K562 (cell line): ENCODE results near the gene HPS4. TPM values are rescaled to one million over a fixed set of nuclear protein-coding genes. Genes with fewer than 3 reads are reported as not detected.

Source experiments
- ATAC-seq: fragments of 200-7000 bp; cut with Tn5 transposase; 3 replicates; pipeline ENCODE4 v1.9.1; 2020; ENCODE audit warnings: moderate library complexity
- BruUV-seq: library from RNA; stranded (reverse); fragments of 400-500 nt; replicated peaks from 2 replicates; lab custom pipeline; 2021; lab: Mats Ljungman, UMichigan
- CTCF ChIA-PET: fragments of 300-600 bp; formaldehyde crosslinking; extraction: SDS; loops from one replicate; lab custom pipeline; 2021; ENCODE audit warnings: low intra/inter-chr PET ratio; lab: Yijun Ruan, JAX
- POLR2A ChIA-PET: fragments of 300-600, 350-650 bp; sonication (Branson Sonifier 250); formaldehyde crosslinking; extraction: SDS; loops from one replicate; lab custom pipeline; 2021; ENCODE audit warnings: antibody characterized with exemption, inconsistent platforms; lab: Yijun Ruan, JAX
- DNase-seq, 4 experiments: peaks; one replicate each; pipeline versions ENCODE4 v3.0.0 to v3.0.0-alpha.2; 2011 to 2018; ENCODE audit warnings: low spot score in 3 of 4, mixed read lengths in 3 of 4; ENCODE audit errors: extremely low read depth in 1 of 4
- FAIRE-seq: peaks from 2 replicates; lab custom pipeline; 2011; peaks lifted over from hg19 to GRCh38; lab: Jason Lieb, UNC
- H2AFZ ChIP-seq: 2 replicates; pipeline ENCODE4 v1.6.0; 2011; ENCODE audit warnings: low read depth, low read length, control low read depth, inconsistent platforms
- H3K27ac ChIP-seq: fragments of 200-600 bp; 3 replicates; pipeline ENCODE4 v1.8.0; 2011; ENCODE audit warnings: low read depth, mild to moderate bottlenecking, control low read depth, inconsistent platforms, low read length, moderate library complexity, mixed read lengths; ENCODE audit errors: extremely low read depth
- H3K27me3 ChIP-seq, 2 experiments: fragments of 300-600 bp in 1 of 2; 2 replicates in 1 of 2; 3 replicates in 1 of 2; pipeline versions ENCODE4 v1.6.0 to v1.8.0; 2011; ENCODE audit warnings: inconsistent platforms in 2 of 2, low read length in 2 of 2, mild to moderate bottlenecking in 1 of 2, mixed read lengths in 1 of 2, moderate library complexity in 1 of 2; ENCODE audit not compliant: control insufficient read depth in 2 of 2, insufficient read depth in 2 of 2
- H3K36me3 ChIP-seq: fragments of 300-600 bp; 3 replicates; pipeline ENCODE4 v1.8.0; 2011; ENCODE audit warnings: mild to moderate bottlenecking, low read length, inconsistent platforms; ENCODE audit not compliant: control insufficient read depth, insufficient read depth
- H3K4me1 ChIP-seq, 2 experiments: fragments of 200-600 bp in 1 of 2; replicated peaks in 1 of 2; 2 replicates in 1 of 2; 3 replicates in 1 of 2; pipeline versions ENCODE4 v1.5.1 to v1.8.0; 2011; ENCODE audit warnings: inconsistent platforms in 2 of 2, low read length in 2 of 2, mild to moderate bottlenecking in 1 of 2, mixed read lengths in 1 of 2, moderate library complexity in 1 of 2; ENCODE audit not compliant: control insufficient read depth in 2 of 2, insufficient read depth in 2 of 2
- H3K4me2 ChIP-seq: 2 replicates; pipeline ENCODE4 v1.6.1; 2011; ENCODE audit warnings: low read length, control low read depth, inconsistent platforms, mixed read lengths; ENCODE audit not compliant: insufficient read depth
- H3K4me3 ChIP-seq: fragments of 200-600 bp; sonication (generic), shearing (Covaris generic); 2 replicates; pipeline ENCODE4 v1.5.1; 2016; ENCODE audit warnings: control low read depth, inconsistent platforms
- H3K79me2 ChIP-seq: fragments of 200-600 bp; 3 replicates; pipeline ENCODE4 v1.8.0; 2011; ENCODE audit warnings: low read length, inconsistent platforms; ENCODE audit not compliant: control insufficient read depth, insufficient read depth
- H3K9ac ChIP-seq, 2 experiments: 2 replicates each; pipeline versions ENCODE4 v1.6.0 to v1.6.1; 2011; ENCODE audit warnings: low read depth in 2 of 2, low read length in 2 of 2, control low read depth in 1 of 2, inconsistent platforms in 1 of 2, mild to moderate bottlenecking in 1 of 2, mixed read lengths in 1 of 2; ENCODE audit not compliant: insufficient read depth in 1 of 2
- H3K9me1 ChIP-seq: one replicate; pipeline ENCODE4 v1.6.0; 2011; ENCODE audit warnings: inconsistent platforms, mild to moderate bottlenecking, low read length, moderate library complexity; ENCODE audit not compliant: control insufficient read depth, insufficient read depth
- H3K9me3 ChIP-seq: replicated peaks from 2 replicates; pipeline ENCODE4 v1.5.1; 2011; ENCODE audit warnings: low read depth, low read length, inconsistent platforms; ENCODE audit not compliant: control insufficient read depth, insufficient read depth
- H4K20me1 ChIP-seq: replicated peaks from 2 replicates; pipeline ENCODE4 v1.6.1; 2011; ENCODE audit warnings: low read length, inconsistent platforms, mixed read lengths; ENCODE audit not compliant: control insufficient read depth, insufficient read depth
- ARID2 ChIP-seq: fragments of 450-650 bp; IDR thresholded peaks from 2 replicates; pipeline ENCODE4 v1.6.1; 2017; ENCODE audit warnings: antibody characterized with exemption, mild to moderate bottlenecking
- HNRNPH1 ChIP-seq: fragments of 200-400 bp; formaldehyde crosslinking; optimal IDR thresholded peaks from 2 replicates; pipeline ENCODE3; 2017; ENCODE audit warnings: low read depth, mild to moderate bottlenecking, low read length, moderate library complexity
- MCM7 ChIP-seq, 2 experiments: fragments of 450-650 bp; IDR thresholded peaks; 2 replicates each; pipeline ENCODE4 v1.6.1; 2016 to 2018
- NR3C1 ChIP-seq: sonication (generic); formaldehyde crosslinking; IDR thresholded peaks from 2 replicates; pipeline ENCODE4 v1.8.1; 2022; ENCODE audit warnings: missing genetic modification reagents
- RFX1 ChIP-seq: fragments of 450-650 bp; IDR thresholded peaks from 2 replicates; pipeline ENCODE4 v1.6.1; 2016; ENCODE audit warnings: mild to moderate bottlenecking, moderate library complexity
- ZNF764 ChIP-seq: fragments of 250-450 bp; sonication (Bioruptor Pico); IDR thresholded peaks from 2 replicates; pipeline ENCODE4 v1.4.0; 2020; ENCODE audit warnings: low read depth, mild to moderate bottlenecking, moderate library complexity
- WGBS: fragments of 100-300 bp; shearing (Covaris generic); methylation state at CpG from one replicate; pipeline ENCODE4 v1.1.6; 2016; ENCODE audit warnings: low coverage, mixed read lengths; ENCODE audit not compliant: insufficient coverage; ENCODE audit errors: missing lambda C conversion rate; 5-methylcytosine and 5-hydroxymethylcytosine counted together
- in situ Hi-C: fragments of 300-500 bp; cut with MboI; formaldehyde crosslinking; loops from 4 replicates; pipeline ENCODE4 v1.15.0; 2018; ENCODE audit warnings: inconsistent platforms, mixed read lengths
- intact Hi-C: fragments of 100-400 bp; cut with micrococcal nuclease; formaldehyde crosslinking; loops from 2 replicates; pipeline ENCODE4 v1.14.2; 2022
- polyA plus RNA-seq, 8 experiments: library from polyadenylated mRNA; depleted of rRNA in 4 of 8; stranded (reverse) in 5 of 8; unstranded in 3 of 8; fragments of >200 nt; fragmentation: Nextera tagmentation in 2 of 8; fragmentation: Illumina TruSeq in 1 of 8; extraction: Ambion mirVana in 2 of 8; extraction: Trizol in 1 of 8; gene quantifications; 2 replicates each; pipeline versions ENCODE4 v1.2.1 to v1.2.3, GENCODE V29; 2011 to 2014; ENCODE audit warnings: inconsistent platforms in 1 of 8, missing spikeins in 1 of 8
- total RNA-seq, 7 experiments: library from RNA; depleted of rRNA in 6 of 7; stranded (reverse); fragments of >200 nt in 6 of 7; fragmentation: Illumina TruSeq in 2 of 7; extraction: Trizol in 2 of 7; gene quantifications; 2 replicates each; pipeline versions ENCODE4 v1.2.1 to v1.2.3, GENCODE V29; 2011 to 2021; ENCODE audit warnings: low replicate concordance in 1 of 7
- TF ChIP-seq, protein P1 (sequence below): sonication (generic); formaldehyde crosslinking; IDR thresholded peaks from 2 replicates; pipeline ENCODE4 v1.8.0; 2022; ENCODE audit warnings: missing genetic modification reagents, mild to moderate bottlenecking, moderate library complexity, borderline replicate concordance

Gene HPS4
- total and polyA plus RNA-seq, 9 of the 15 experiments (the other 6 are each of a cell fraction or from before 2014, with no cell fraction given): 12.8 to 29.2 (median 25.3) TPM

DNA sequence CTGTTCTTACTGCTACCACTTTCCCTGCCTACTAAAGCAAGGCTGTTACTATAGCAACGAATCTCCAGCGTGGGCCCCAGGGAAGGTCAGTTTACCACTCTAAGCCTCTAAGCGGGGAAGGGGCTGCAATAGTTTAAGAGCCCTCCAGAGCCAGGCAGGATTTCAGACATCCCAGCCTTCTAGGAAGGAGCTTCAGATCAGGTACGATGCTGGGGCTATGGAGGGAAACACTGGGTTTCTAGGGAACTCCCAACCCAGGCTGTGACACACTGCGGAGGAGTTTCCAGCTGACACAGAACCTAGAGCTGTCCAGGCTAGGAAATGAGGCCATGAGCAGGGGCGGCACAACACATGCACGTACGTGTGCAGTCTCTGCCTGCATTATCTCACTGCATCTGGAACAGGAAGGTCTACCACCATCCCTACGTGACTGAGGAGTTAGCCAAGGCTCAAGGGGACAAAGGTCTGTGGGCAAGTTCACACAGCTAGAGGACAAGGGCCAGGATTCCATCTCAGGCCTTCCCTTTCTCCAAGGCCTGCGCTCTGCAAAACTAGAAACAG, 20.4 kb downstream of the HPS4 start:
- TF ChIP-seq, protein P1, sequence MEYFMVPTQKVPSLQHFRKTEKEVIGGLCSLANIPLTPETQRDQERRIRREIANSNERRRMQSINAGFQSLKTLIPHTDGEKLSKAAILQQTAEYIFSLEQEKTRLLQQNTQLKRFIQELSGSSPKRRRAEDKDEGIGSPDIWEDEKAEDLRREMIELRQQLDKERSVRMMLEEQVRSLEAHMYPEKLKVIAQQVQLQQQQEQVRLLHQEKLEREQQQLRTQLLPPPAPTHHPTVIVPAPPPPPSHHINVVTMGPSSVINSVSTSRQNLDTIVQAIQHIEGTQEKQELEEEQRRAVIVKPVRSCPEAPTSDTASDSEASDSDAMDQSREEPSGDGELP: peak; percentile 41; the same call in 1 of the 2 replicates
- TF ChIP-seq MCM7 (IDR thresholded peaks at IDR 0.05): no peak
- no peak for TF ChIP-seq ZNF764 (CRISPR knock-in tag)
- TF ChIP-seq NR3C1: no peak
- no peak for TF ChIP-seq ARID2
- peak; percentile 79 for TF ChIP-seq RFX1
- no peak for TF ChIP-seq HNRNPH1
- Histone ChIP-seq H3K36me3 (peaks cover 90% of the 10 kb centered on the region; the same call in 2 of the 3 replicates), H3K9ac (peak overlapping the region in 1 of 2 experiments; percentile 20; a peak in 1 of 4 replicates), H3K27me3 (no peaks in the 10 kb centered on the region), H3K27ac (peak overlapping the region; percentile 28; the same call in 1 of the 3 replicates), H3K9me3 (no peaks in the 10 kb centered on the region), H3K4me2 (no peak overlapping the region; the same call in 1 of the 2 replicates), H4K20me1 (no peaks in the 10 kb centered on the region; the same call in 1 of the 2 replicates), H3K4me1 (peaks cover 0 to 5% of the 10 kb centered on the region in 2 experiments; a peak in 3 of 5 replicates), H3K9me1 (no peaks in the 10 kb centered on the region), H3K79me2 (peaks cover 11% of the 10 kb centered on the region; the same call in 1 of the 3 replicates), H3K4me3 (no peak overlapping the region), H2AFZ (no peak overlapping the region)
- 49% methylated on average over 10 of the region's 10 CpGs for WGBS
- ATAC-seq (no peak), FAIRE-seq (no peak), DNase-seq (no peak)
- CTCF ChIA-PET: no interaction called here
- no TSS peak for BruUV-seq
- POLR2A ChIA-PET: no interaction called here
- in situ Hi-C loops: loop anchor here (5.0 kb wide), 1 partner anchor 61 kb away; no protein-coding TSS in a partner anchor
- intact Hi-C loops: no loop called here
